Body of pancreas (tissue), 4 donors: Measurements from ENCODE around the gene KCNMB2.

Source experiments
- CTCF ChIP-seq, 7 experiments: fragments of 450-650 bp in 4 of 7; fragments of 200-600 bp in 3 of 7; sonication (generic) in 3 of 7; IDR thresholded peaks; one replicate each; pipeline ENCODE4 v1.5.1; 2016 to 2019; ENCODE audit warnings: antibody characterized with exemption in 7 of 7
- POLR2A ChIP-seq, 3 donors: fragments of 450-650 bp; IDR thresholded peaks; one replicate each; pipeline ENCODE4 v1.6.1; 2016; ENCODE audit warnings: antibody characterized with exemption in 3 of 3, mild to moderate bottlenecking in 2 of 3

GRCh38 chr3:178680489-178680888 is 144.3 kb downstream of the KCNMB2 start:
- TF ChIP-seq POLR2A (IDR thresholded peaks at IDR 0.05) (no peak), CTCF (IDR thresholded peaks at IDR 0.05) (no peak)
